Retinal pigment epithelial cell (primary cell): ENCODE measurements around the gene ABHD17B.
"Not testable (repeated sequence)": the region's sequence is repeated elsewhere in the genome, so short reads cannot be mapped to it uniquely, and the experiment has no call there.

Experiments
- DNase-seq: peaks from one replicate; pipeline ENCODE4 v3.0.0-alpha.2; 2010; ENCODE audit warnings: low read depth
- H3K4me3 ChIP-seq: 2 replicates; pipeline ENCODE4 v1.5.1; 2011; ENCODE audit warnings: mild to moderate bottlenecking, low read length, control low read depth, moderate library complexity
- TF ChIP-seq, protein P1 (sequence below): conservative IDR thresholded peaks from 2 replicates; pipeline ENCODE4 v1.5.1; 2011; ENCODE audit warnings: low read depth, low read length, control low read depth, inconsistent platforms

Gene ABHD17B

DNA sequence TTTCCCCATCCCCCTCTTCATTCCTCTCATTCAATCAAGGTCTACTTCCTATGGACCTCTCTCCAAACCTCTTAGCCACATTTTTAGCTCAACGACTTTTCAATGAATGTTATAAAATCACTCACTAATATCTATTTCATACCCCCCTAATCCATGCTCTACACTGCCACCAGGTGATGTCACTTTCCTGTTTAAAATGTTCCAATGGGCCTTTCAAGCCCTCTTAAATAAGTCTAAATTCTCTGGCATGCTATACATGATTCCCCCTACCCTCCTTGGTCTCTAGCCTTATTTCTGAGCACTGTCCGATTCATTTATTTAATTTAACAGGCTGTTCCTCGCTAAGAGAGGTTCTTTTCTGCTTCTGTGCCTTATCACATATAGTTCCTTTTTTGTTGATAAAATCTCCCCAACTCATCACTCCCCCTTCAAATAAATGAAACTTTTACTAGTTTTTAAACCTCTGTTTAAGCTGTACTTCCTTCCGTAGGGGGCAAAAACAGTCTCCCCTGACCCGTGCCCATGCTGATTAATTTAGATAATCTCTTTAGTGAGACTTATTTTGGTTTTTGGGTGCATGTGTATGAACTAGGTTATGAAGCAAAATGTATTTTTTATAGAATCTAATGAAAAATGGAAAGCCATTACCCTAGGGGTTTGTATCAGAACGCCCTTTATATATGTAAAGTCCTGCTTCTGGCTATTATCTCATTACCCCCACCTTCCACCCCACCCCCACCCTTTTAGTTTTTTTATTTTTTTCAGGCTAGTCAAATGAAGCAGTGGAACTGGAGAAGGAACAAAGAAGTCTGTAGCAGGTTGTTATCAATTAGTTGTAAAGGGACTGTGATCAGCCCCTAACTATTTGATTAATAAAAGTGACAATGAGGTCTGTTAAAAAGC is 9.0 kb downstream of the ABHD17B start:
- TF ChIP-seq, protein P1, sequence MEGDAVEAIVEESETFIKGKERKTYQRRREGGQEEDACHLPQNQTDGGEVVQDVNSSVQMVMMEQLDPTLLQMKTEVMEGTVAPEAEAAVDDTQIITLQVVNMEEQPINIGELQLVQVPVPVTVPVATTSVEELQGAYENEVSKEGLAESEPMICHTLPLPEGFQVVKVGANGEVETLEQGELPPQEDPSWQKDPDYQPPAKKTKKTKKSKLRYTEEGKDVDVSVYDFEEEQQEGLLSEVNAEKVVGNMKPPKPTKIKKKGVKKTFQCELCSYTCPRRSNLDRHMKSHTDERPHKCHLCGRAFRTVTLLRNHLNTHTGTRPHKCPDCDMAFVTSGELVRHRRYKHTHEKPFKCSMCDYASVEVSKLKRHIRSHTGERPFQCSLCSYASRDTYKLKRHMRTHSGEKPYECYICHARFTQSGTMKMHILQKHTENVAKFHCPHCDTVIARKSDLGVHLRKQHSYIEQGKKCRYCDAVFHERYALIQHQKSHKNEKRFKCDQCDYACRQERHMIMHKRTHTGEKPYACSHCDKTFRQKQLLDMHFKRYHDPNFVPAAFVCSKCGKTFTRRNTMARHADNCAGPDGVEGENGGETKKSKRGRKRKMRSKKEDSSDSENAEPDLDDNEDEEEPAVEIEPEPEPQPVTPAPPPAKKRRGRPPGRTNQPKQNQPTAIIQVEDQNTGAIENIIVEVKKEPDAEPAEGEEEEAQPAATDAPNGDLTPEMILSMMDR: no peak
- DNase-seq: no peak

DNA sequence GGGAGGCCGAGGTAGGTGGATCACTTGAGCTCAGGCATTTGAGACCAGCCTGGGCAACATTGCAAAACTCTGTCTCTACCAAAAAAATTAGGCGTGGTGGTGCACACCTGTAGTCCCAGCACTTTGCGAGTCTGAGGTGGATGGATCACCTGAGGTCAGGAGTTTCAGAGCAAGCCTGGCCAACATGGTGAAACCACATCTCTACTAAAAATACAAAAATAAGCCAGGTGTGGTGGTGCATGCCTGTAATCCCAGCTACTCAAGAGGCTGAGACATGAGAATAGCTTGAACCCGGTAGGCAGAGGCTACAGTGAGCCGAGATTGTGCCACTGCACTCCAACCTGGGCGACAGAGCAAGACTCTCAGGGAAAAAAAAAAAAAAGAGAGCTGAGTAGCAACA is 12.2 kb downstream of the ABHD17B start:
- DNase-seq, H3K4me3 ChIP-seq: not testable (repeated sequence)

More for the DNA sequence above, 9.0 kb downstream of the ABHD17B start:
- H3K4me3 ChIP-seq: no peak overlapping the region

DNA sequence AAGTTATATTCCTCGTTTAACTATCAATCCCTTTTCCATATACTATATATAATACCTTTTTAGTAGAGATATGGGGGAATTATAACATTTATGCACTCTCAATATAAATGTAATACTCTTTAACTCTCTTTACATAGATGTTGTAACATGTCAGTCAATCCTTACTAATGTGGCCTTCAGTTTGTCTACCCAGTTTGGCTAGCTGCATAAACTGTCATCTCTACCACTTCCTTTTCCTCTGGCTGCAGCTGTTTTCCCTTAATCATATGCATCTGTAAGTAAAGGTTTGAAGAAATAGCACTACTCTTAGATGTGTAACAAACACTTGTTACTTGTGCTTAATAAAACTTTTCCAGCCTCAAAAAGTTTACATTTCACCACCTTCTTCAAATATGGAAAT is 13.4 kb downstream of the ABHD17B start:
- no peak for DNase-seq
- TF ChIP-seq, protein P1: no peak
- no peak overlapping the region for H3K4me3 ChIP-seq

DNA sequence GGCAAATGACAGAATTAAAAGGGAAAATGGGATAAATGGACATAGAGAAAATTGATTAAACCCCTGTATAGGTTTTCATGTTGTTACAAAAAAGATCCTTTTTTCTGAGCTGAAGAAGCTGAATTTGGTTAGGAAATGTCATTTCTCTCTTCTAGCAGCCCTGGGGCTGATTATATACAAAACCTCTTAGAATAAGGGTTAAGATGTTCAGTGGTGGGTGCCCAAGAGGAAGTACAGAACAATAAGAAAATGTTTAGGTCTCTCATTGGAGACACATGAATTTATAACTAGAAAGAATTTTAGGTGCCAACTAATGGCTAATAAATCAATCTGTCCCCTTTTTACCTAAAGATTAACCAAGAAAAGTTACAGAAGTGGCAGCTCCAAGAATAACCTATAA is 14.2 kb downstream of the ABHD17B start:
- TF ChIP-seq, protein P1: no peak
- H3K4me3 ChIP-seq: no peak overlapping the region
- DNase-seq: no peak

DNA sequence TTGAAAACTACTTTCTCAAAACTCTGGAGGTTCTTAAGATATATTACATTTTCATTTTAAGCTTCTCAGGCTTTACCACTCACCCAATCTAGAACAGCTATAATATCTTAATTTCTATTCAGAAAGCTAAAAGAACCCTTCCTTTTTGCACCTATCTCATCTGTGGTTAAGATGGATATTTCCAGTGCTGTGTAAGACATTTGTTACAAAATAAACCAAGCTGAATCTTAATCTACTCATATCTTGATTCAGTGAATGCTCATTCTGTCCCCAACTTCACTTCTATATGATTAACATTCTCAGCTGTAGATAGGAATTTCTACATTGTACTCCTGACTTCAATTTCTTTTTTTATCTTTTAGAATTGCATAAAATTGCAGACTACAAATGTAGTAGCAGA is 15.0 kb downstream of the ABHD17B start:
- DNase-seq: no peak
- TF ChIP-seq, protein P1: no peak
- H3K4me3 ChIP-seq: no peak overlapping the region

DNA sequence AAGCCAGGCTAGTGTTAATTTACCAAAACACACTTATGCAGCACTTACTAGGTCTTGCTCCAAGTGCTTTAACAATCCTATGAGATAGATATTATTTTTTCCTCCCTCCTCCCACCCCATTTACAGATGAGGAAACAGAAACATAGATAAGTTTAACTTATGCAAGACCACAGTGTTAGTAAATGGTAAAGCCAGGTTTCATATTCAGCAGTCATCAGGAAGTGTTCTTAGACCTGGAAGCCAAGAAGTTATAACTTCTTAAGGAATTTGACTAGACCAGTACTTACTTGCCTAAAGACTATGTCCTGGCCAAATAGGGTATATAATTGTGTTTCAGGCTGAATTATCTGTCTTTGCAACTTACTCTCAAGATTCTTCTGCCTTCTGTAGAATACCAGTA is 15.9 kb downstream of the ABHD17B start:
- DNase-seq: no peak
- TF ChIP-seq, protein P1: no peak
- H3K4me3 ChIP-seq: no peak overlapping the region

DNA sequence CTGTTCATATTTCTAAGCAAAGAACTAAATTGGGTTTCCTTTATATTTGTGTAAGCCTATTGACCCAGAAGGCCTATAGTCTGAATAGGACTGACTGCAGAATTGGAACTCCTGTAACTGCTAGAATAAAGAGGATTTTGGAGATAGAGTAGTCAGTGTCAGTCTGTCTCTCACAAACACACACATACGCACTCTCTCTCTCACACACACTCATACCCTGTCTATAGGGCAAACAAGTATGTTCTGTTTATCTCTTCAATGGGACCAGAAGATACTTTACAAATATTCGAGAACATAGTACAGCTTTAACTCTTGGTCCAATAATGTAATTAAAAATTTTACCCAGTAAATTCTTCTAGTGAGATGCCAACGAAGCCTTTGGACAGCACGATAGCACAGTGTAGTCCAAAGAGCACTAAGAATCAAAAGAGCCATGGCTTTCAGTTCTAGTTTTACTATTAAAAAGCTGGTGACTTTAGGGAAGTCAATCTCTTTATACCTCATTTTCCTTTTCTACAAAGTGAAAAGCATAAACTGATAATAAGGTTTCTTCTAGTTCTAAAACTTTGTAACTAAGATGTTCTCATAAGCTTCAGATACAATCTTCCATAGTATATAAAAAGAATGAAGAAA is 19.3 kb downstream of the ABHD17B start:
- DNase-seq: no peak
- TF ChIP-seq, protein P1: no peak
- H3K4me3 ChIP-seq: no peak overlapping the region
